ENCODE data around the gene DENND1A. TPM values are rescaled to one million over a fixed set of nuclear protein-coding genes. Genes with fewer than 3 reads are reported as not detected.

The DENND1A gene
- total and polyA plus RNA-seq, 7 donors: 12.8 to 33.2 (median 19.2) TPM

GRCh38 chr9:123742009-123742767, 187.7 kb downstream of the DENND1A start:
- intact Hi-C loops (cut with DNase I): no loop called here
- TF ChIP-seq EP300 (IDR thresholded peaks at IDR 0.05): no peak
- TF ChIP-seq POLR2A (IDR thresholded peaks at IDR 0.05): no peak
- no peak for TF ChIP-seq CTCF (IDR thresholded peaks at IDR 0.05)
- no peak for TF ChIP-seq POLR2AphosphoS5 (IDR thresholded peaks at IDR 0.05)
- peak; percentile 65 for DNase-seq
- Histone ChIP-seq H3K36me3 (no peaks in the 10 kb centered on the region), H3K27ac (peak overlapping the region in 1 of 4 donors; percentile 26), H3K4me1 (peaks cover 0 to 25% (median 22%) of the 10 kb centered on the region in 4 donors), H3K4me3 (no peak overlapping the region), H3K9me3 (no peaks in the 10 kb centered on the region), H3K27me3 (no peaks in the 10 kb centered on the region)
- WGBS, 2 donors: 71 to 73% methylated on average over 7 of the region's 7 CpGs

DNA sequence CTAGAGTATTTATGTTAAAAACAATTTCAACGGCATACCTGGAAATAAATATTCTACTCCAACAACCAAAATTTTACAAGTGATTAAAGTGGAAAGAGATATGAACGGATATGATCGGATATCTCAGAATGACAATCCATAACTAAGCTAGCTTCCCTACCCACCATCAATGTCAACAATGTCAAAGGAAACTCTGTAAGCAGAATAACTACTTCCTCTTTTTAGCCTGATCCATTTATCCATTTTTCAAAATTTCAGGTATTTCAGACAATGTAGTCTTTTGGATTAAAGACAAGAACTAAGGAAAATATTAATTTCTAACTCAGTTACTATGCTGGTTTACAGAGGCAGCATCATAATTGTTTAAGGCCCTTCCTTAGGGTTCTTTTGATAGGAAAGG, 188.7 kb downstream of the DENND1A start:
- intact Hi-C loops (cut with DNase I): no loop called here
- no peak for DNase-seq
- H3K27ac ChIP-seq: no peak overlapping the region
- no peaks in the 10 kb centered on the region for H3K9me3 ChIP-seq
- no peak for TF ChIP-seq POLR2A (IDR thresholded peaks at IDR 0.05)
- no peak for TF ChIP-seq EP300 (IDR thresholded peaks at IDR 0.05)
- TF ChIP-seq CTCF (IDR thresholded peaks at IDR 0.05): no peak
- TF ChIP-seq POLR2AphosphoS5 (IDR thresholded peaks at IDR 0.05): no peak
- 80 to 85% methylated on average over 3 of the region's 3 CpGs for WGBS, 2 donors
- no peaks in the 10 kb centered on the region for H3K36me3 ChIP-seq
- no peak overlapping the region for H3K4me3 ChIP-seq
- peaks cover 0 to 25% (median 22%) of the 10 kb centered on the region in 4 donors for H3K4me1 ChIP-seq
- H3K27me3 ChIP-seq: no peaks in the 10 kb centered on the region

GRCh38 chr9:123739902-123740301, 190.0 kb downstream of the DENND1A start:
- 78 to 91% methylated on average over 2 of the region's 2 CpGs for WGBS, 2 donors
- no peak for DNase-seq
- Histone ChIP-seq H3K9me3 (no peaks in the 10 kb centered on the region), H3K36me3 (no peaks in the 10 kb centered on the region), H3K4me3 (no peak overlapping the region), H3K27ac (no peak overlapping the region), H3K4me1 (peaks cover 0 to 25% (median 22%) of the 10 kb centered on the region in 4 donors), H3K27me3 (no peaks in the 10 kb centered on the region)
- TF ChIP-seq POLR2A (IDR thresholded peaks at IDR 0.05) (no peak), CTCF (IDR thresholded peaks at IDR 0.05) (no peak), POLR2AphosphoS5 (IDR thresholded peaks at IDR 0.05) (no peak), EP300 (IDR thresholded peaks at IDR 0.05) (no peak)
- intact Hi-C loops (cut with DNase I): no loop called here

DNA sequence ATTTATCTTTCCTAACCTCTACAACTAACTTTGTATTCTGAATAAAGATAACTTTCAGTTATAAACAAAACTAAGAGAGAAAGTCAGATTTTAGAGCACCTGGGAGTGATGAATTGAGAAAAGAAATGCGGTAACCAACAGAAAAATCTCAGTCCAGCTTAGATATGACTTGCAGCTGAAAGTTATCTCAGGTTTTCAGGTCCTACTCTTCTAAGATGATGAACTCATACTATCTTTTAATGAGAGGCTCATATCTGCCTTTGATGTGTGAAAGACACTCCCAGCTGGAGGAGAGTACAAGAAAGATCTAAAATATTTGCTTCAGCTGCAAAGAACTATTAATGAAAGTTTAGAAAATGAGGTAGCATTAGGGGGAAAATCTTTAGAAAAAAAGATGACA, 190.5 kb downstream of the DENND1A start:
- DNase-seq: no peak
- H3K4me3 ChIP-seq: no peak overlapping the region
- no peak for TF ChIP-seq POLR2A (IDR thresholded peaks at IDR 0.05)
- TF ChIP-seq POLR2AphosphoS5 (IDR thresholded peaks at IDR 0.05): no peak
- no peak for TF ChIP-seq EP300 (IDR thresholded peaks at IDR 0.05)
- no peak for TF ChIP-seq CTCF (IDR thresholded peaks at IDR 0.05)
- no peaks in the 10 kb centered on the region for H3K27me3 ChIP-seq
- no peaks in the 10 kb centered on the region for H3K9me3 ChIP-seq
- peaks cover 0 to 25% (median 22%) of the 10 kb centered on the region in 4 donors for H3K4me1 ChIP-seq
- no peak overlapping the region for H3K27ac ChIP-seq
- intact Hi-C loops (cut with DNase I): no loop called here
- WGBS, 2 donors: 93 to 99% methylated on average over 1 of the region's 1 CpG
- H3K36me3 ChIP-seq: no peaks in the 10 kb centered on the region
